PC-9 (cell line): Measurements from ENCODE around the gene HPCAL1. TPM values are rescaled to one million over a fixed set of nuclear protein-coding genes. Genes with fewer than 3 reads are reported as not detected.

Experiments
- BruUV-seq: library from RNA; stranded (reverse); fragments of 400-500 nt; replicated peaks from 2 replicates; lab custom pipeline; 2021; lab: Mats Ljungman, UMichigan
- CTCF ChIA-PET: fragments of 300-600 bp; sonication (Branson Sonifier 250); formaldehyde crosslinking; loops from one replicate; lab custom pipeline; 2022; ENCODE audit warnings: antibody characterized with exemption; lab: Charles Lee
- POLR2A ChIA-PET: fragments of 300-600 bp; sonication (Branson Sonifier 250); formaldehyde crosslinking; loops from one replicate; lab custom pipeline; 2022; ENCODE audit warnings: antibody characterized with exemption; ENCODE audit not compliant: unreplicated experiment; lab: Charles Lee
- DNase-seq, 2 experiments: peaks; one replicate each; pipeline versions ENCODE4 v3.0.0 to v3.0.0-alpha.2; 2015 to 2022; ENCODE audit warnings: mixed read lengths in 1 of 2
- H2AFZ ChIP-seq: fragments of 200-600 bp; sonication (generic); 2 replicates; pipeline ENCODE4 v1.8.1; 2017; ENCODE audit warnings: antibody characterized with exemption
- H3F3A ChIP-seq: fragments of 200-600 bp; sonication (generic); 2 replicates; pipeline ENCODE4 v1.8.1; 2017; ENCODE audit warnings: antibody characterized with exemption, mild to moderate bottlenecking, low read depth; ENCODE audit not compliant: insufficient read depth
- H3K27ac ChIP-seq: fragments of 200-600 bp; sonication (generic); 2 replicates; pipeline ENCODE4 v1.6.1; 2016; ENCODE audit warnings: mixed run types
- H3K27me3 ChIP-seq: fragments of 200-600 bp; sonication (generic); 2 replicates; pipeline ENCODE4 v1.6.1; 2016; ENCODE audit warnings: low read depth, mixed run types; ENCODE audit not compliant: insufficient read depth
- H3K36me3 ChIP-seq: fragments of 200-600 bp; sonication (generic); 2 replicates; pipeline ENCODE4 v1.6.1; 2016; ENCODE audit warnings: low read depth, mixed run types
- H3K4me1 ChIP-seq: fragments of 200-600 bp; sonication (generic); replicated peaks from 2 replicates; pipeline ENCODE4 v1.6.1; 2016; ENCODE audit warnings: mixed run types; ENCODE audit not compliant: insufficient read depth
- H3K4me2 ChIP-seq: fragments of 200-600 bp; sonication (generic); 2 replicates; pipeline ENCODE4 v1.6.1; 2017; ENCODE audit warnings: mixed run types
- H3K4me3 ChIP-seq: fragments of 200-600 bp; sonication (generic); 2 replicates; pipeline ENCODE4 v1.6.1; 2016; ENCODE audit warnings: mixed run types
- H3K79me2 ChIP-seq: fragments of 200-600 bp; sonication (generic); 2 replicates; pipeline ENCODE4 v1.6.1; 2017; ENCODE audit warnings: low read depth, mixed run types
- H3K9me2 ChIP-seq: fragments of 200-600 bp; sonication (generic); 2 replicates; pipeline ENCODE4 v1.8.1; 2017; ENCODE audit warnings: mild to moderate bottlenecking; ENCODE audit not compliant: insufficient read depth
- H3K9me3 ChIP-seq: fragments of 200-600 bp; sonication (generic); 2 replicates; pipeline ENCODE4 v1.8.1; 2016; ENCODE audit warnings: low read depth; ENCODE audit not compliant: insufficient read depth
- H4K20me1 ChIP-seq: fragments of 200-600 bp; sonication (generic); 2 replicates; pipeline ENCODE4 v1.8.1; 2017; ENCODE audit not compliant: insufficient read depth
- EZH2 ChIP-seq: fragments of 200-600 bp; sonication (generic); IDR thresholded peaks from 2 replicates; pipeline ENCODE4 v1.8.0; 2017; ENCODE audit warnings: antibody characterized with exemption, low read depth
- intact Hi-C: fragments of 100-400 bp; cut with micrococcal nuclease; formaldehyde crosslinking; loops from one replicate; pipeline ENCODE4 v1.10.0; 2022; ENCODE audit not compliant: unreplicated experiment
- total RNA-seq: library from RNA; stranded (reverse); gene quantifications from 2 replicates; pipeline ENCODE4 v1.2.3, GENCODE V29; 2021
- TF ChIP-seq, protein P1 (sequence below): fragments of 200-600 bp; sonication (generic); conservative IDR thresholded peaks from 2 replicates; pipeline ENCODE4 v1.6.1; 2017; ENCODE audit warnings: mixed run types, antibody characterized with exemption, mild to moderate bottlenecking, moderate library complexity

Gene HPCAL1
- total RNA-seq, 1 experiment from 2014 or later = 105 TPM

DNA sequence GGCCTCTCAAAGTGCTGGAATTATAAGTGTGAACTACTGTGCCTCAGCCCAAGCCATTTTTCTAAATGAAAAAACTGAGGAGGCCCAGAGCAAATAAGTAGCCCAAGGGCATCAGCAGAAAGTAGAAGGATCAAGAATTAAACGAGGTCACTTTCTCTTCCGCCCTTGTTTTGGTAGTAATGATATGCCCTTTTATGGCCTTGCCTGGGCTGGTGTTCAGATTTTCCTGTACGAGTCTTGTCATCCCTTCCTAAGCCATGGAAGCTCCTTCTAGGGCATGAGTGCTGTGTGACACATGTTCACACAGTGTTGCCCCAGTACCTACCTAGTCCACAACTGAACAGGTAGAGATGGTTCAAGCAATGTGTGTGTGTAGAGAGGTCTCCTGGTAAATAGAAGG is 6.6 kb downstream of the HPCAL1 start:
- TF ChIP-seq, protein P1, sequence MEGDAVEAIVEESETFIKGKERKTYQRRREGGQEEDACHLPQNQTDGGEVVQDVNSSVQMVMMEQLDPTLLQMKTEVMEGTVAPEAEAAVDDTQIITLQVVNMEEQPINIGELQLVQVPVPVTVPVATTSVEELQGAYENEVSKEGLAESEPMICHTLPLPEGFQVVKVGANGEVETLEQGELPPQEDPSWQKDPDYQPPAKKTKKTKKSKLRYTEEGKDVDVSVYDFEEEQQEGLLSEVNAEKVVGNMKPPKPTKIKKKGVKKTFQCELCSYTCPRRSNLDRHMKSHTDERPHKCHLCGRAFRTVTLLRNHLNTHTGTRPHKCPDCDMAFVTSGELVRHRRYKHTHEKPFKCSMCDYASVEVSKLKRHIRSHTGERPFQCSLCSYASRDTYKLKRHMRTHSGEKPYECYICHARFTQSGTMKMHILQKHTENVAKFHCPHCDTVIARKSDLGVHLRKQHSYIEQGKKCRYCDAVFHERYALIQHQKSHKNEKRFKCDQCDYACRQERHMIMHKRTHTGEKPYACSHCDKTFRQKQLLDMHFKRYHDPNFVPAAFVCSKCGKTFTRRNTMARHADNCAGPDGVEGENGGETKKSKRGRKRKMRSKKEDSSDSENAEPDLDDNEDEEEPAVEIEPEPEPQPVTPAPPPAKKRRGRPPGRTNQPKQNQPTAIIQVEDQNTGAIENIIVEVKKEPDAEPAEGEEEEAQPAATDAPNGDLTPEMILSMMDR = no peak
- no peak for TF ChIP-seq EZH2
- H3K4me2 ChIP-seq = no peak overlapping the region
- no peaks in the 10 kb centered on the region for H3K27me3 ChIP-seq
- H4K20me1 ChIP-seq = peaks cover 91% of the 10 kb centered on the region
- no TSS peak for BruUV-seq
- intact Hi-C loops = loop anchor here (10.0 kb wide), 1 partner anchor 356 kb away; no protein-coding TSS in a partner anchor
- no peaks in the 10 kb centered on the region for H3K9me3 ChIP-seq
- peaks cover 19% of the 10 kb centered on the region; the same call in 1 of the 2 replicates for H3F3A ChIP-seq
- H3K4me1 ChIP-seq = peaks cover 31% of the 10 kb centered on the region
- no peak for DNase-seq
- 0 out of 2 replicates have a peak, but pooled peaks cover 21% of the 10 kb centered on the region for H3K36me3 ChIP-seq
- ChIA-PET CTCF (no interaction called here), POLR2A (interaction anchor here (0.6 kb wide), 1 partner anchor 77 kb away, joined by 6 read pairs; no protein-coding TSS in a partner anchor)
- H3K4me3 ChIP-seq = no peak overlapping the region
- H2AFZ ChIP-seq = no peak overlapping the region
- H3K27ac ChIP-seq = no peak overlapping the region
- H3K9me2 ChIP-seq = no peaks in the 10 kb centered on the region
- H3K79me2 ChIP-seq = peaks cover 100% of the 10 kb centered on the region

DNA sequence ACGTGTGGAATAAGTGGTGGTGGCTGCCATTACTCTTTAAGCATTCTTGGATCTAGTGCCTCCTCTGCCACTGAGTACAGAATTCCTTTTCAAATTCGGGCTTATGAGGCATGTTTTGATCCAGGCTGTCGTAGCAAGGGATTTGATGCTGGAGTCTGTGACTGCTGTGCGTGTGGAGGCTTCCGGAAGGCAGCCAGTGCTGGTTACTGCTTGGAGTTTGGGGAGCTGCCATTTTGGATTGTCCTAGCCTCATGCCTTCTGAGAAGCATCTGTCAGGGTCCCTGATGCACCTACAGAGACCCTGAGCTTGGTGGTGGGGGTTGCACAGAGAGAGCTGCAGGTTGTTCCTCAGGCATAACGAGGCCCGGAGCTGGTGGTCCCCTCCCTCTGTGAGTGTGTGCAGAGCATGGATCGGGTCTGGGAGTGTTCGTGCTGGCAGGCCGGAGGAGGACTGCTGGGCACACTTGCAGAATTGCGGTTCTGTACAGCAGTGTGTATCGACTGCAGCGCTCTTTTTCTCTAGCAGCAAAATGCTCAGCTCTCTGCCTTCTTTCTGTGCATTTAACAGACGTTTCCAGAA is 7.7 kb downstream of the HPCAL1 start:
- H4K20me1 ChIP-seq = peaks cover 89% of the 10 kb centered on the region
- no peaks in the 10 kb centered on the region for H3K9me3 ChIP-seq
- no peaks in the 10 kb centered on the region for H3K27me3 ChIP-seq
- intact Hi-C loops = no loop called here
- CTCF ChIA-PET = no interaction called here
- no peak overlapping the region for H3K4me2 ChIP-seq
- 0 out of 2 replicates have a peak, but pooled peaks cover 21% of the 10 kb centered on the region for H3K36me3 ChIP-seq
- no peak for DNase-seq
- no peak overlapping the region for H2AFZ ChIP-seq
- H3F3A ChIP-seq = peaks cover 20% of the 10 kb centered on the region; the same call in 1 of the 2 replicates
- POLR2A ChIA-PET = no interaction called here
- no peak overlapping the region for H3K27ac ChIP-seq
- H3K4me3 ChIP-seq = no peak overlapping the region
- TF ChIP-seq EZH2 = no peak
- TF ChIP-seq, protein P1 = no peak
- BruUV-seq = no TSS peak
- peaks cover 100% of the 10 kb centered on the region for H3K79me2 ChIP-seq
- peaks cover 26% of the 10 kb centered on the region for H3K4me1 ChIP-seq
- H3K9me2 ChIP-seq = no peaks in the 10 kb centered on the region

GRCh38 chr2:10311736-10312135 is 9.0 kb downstream of the HPCAL1 start:
- Histone ChIP-seq H3K36me3 (0 out of 2 replicates have a peak, but pooled peaks cover 21% of the 10 kb centered on the region), H3K4me1 (peaks cover 12% of the 10 kb centered on the region), H4K20me1 (peaks cover 87% of the 10 kb centered on the region), H2AFZ (no peak overlapping the region), H3K4me2 (no peak overlapping the region), H3K79me2 (peaks cover 100% of the 10 kb centered on the region), H3K27ac (no peak overlapping the region), H3K9me3 (no peaks in the 10 kb centered on the region), H3F3A (peaks cover 20% of the 10 kb centered on the region; the same call in 1 of the 2 replicates), H3K4me3 (no peak overlapping the region), H3K27me3 (no peaks in the 10 kb centered on the region), H3K9me2 (no peaks in the 10 kb centered on the region)
- intact Hi-C loops = no loop called here
- ChIA-PET CTCF (no interaction called here), POLR2A (interaction anchor here (0.5 kb wide), 1 partner anchor 179 kb away, joined by 4 read pairs; no protein-coding TSS in a partner anchor)
- BruUV-seq = no TSS peak
- DNase-seq = no peak
- TF ChIP-seq EZH2 = no peak
- TF ChIP-seq, protein P1 = no peak
